Measurements from ENCODE around the gene DRG2.

DRG2 gene

GRCh38 chr17:18156171-18156975, 68.6 kb downstream of the DRG2 start:
- H3K4me3 ChIP-seq (ENCODE audit: low read depth, low read length): no peak overlapping the region
- ChIA-PET CTCF (interaction anchor here (0.7 to 6.3 kb wide), 3 partner anchors 13 to 62 kb away, joined by 3 to 32 read pairs (median 4); no protein-coding TSS in a partner anchor), POLR2A (interaction anchor here (0.8 to 3.9 kb wide), 4 partner anchors 27 to 84 kb away, joined by 3 to 22 read pairs (median 4); partner anchors contain the start of gene ALKBH5)
- TF ChIP-seq ZSCAN18 (tag by site-specific recombination; IDR thresholded peaks at IDR 0.05) (no peak), ZNF660 (tag by site-specific recombination; IDR thresholded peaks at IDR 0.05) (no peak), ZNF548 (tag by site-specific recombination; IDR thresholded peaks at IDR 0.05) (no peak), BCL11A (tag by site-specific recombination; IDR thresholded peaks at IDR 0.05; ENCODE audit: low read depth) (no peak), ZNF785 (tag by site-specific recombination; IDR thresholded peaks at IDR 0.05) (no peak), ZNF26 (tag by site-specific recombination; IDR thresholded peaks at IDR 0.05) (no peak), ZNF138 (tag by site-specific recombination; IDR thresholded peaks at IDR 0.05; ENCODE audit: borderline replicate concordance) (no peak), ZNF571 (tag by site-specific recombination; IDR thresholded peaks at IDR 0.05) (no peak), ATF2 (tag by site-specific recombination; IDR thresholded peaks at IDR 0.05; ENCODE audit: low read depth) (no peak), ZNF501 (tag by site-specific recombination; IDR thresholded peaks at IDR 0.05) (no peak), ZBTB8A (tag by site-specific recombination; IDR thresholded peaks at IDR 0.05) (peak; percentile 24; the same call in 1 of the 2 replicates), ZBTB48 (tag by site-specific recombination; IDR thresholded peaks at IDR 0.05) (0 out of 2 replicates have a peak, but pooled peaks have one; percentile 20), EGR2 (tag by site-specific recombination; IDR thresholded peaks at IDR 0.05; ENCODE audit: low read depth) (0 out of 2 replicates have a peak, but pooled peaks have one; percentile 19), ZNF398 (tag by site-specific recombination; IDR thresholded peaks at IDR 0.05) (no peak), ZNF10 (tag by site-specific recombination; IDR thresholded peaks at IDR 0.05) (peak; percentile 55; the same call in 1 of the 2 replicates), ZNF19 (tag by site-specific recombination; IDR thresholded peaks at IDR 0.05; ENCODE audit: low read depth) (no peak), ZNF704 (tag by site-specific recombination; IDR thresholded peaks at IDR 0.05) (no peak), ZNF747 (tag by site-specific recombination; IDR thresholded peaks at IDR 0.05) (no peak), ZNF416 (tag by site-specific recombination; IDR thresholded peaks at IDR 0.05) (no peak), ZNF549 (tag by site-specific recombination; IDR thresholded peaks at IDR 0.05) (no peak), ZSCAN23 (tag by site-specific recombination; IDR thresholded peaks at IDR 0.05) (no peak), ZNF248 (tag by site-specific recombination; IDR thresholded peaks at IDR 0.05) (no peak), MZF1 (tag by site-specific recombination; IDR thresholded peaks at IDR 0.05; ENCODE audit: borderline replicate concordance) (no peak), ZBTB17 (tag by site-specific recombination; IDR thresholded peaks at IDR 0.05) (0 out of 2 replicates have a peak, but pooled peaks have one; percentile 10), ZNF624 (tag by site-specific recombination; IDR thresholded peaks at IDR 0.05) (no peak), ZNF830 (tag by site-specific recombination; IDR thresholded peaks at IDR 0.05; ENCODE audit: low read depth) (no peak), ZNF600 (tag by site-specific recombination; IDR thresholded peaks at IDR 0.05) (0 out of 2 replicates have a peak, but pooled peaks have one; percentile 20), ZFHX2 (tag by site-specific recombination; conservative IDR thresholded peaks at IDR 0.05) (peak; percentile 72), ZNF169 (tag by site-specific recombination; IDR thresholded peaks at IDR 0.05) (no peak)
- no peaks in the 10 kb centered on the region for H3K9me3 ChIP-seq (ENCODE audit: control insufficient read depth, insufficient read depth, low read depth, low read length)
- no peaks in the 10 kb centered on the region for H3K36me3 ChIP-seq (ENCODE audit: control insufficient read depth in 2 of 2, insufficient read depth in 1 of 2, low read length in 2 of 2)
- no peaks in the 10 kb centered on the region for H3K4me1 ChIP-seq (ENCODE audit: control insufficient read depth, insufficient read depth, low read length)
- H3K27ac ChIP-seq (ENCODE audit: extremely low read depth, low read depth, low read length): no peak overlapping the region

All from HEK293 (cell line).